HuH-7 (cell line): Measurements from ENCODE around the gene C14orf180.

Experiments used
- DNase-seq: peaks from one replicate; pipeline ENCODE4 v3.0.0; 2011; ENCODE audit warnings: low spot score

The C14orf180 gene

DNA sequence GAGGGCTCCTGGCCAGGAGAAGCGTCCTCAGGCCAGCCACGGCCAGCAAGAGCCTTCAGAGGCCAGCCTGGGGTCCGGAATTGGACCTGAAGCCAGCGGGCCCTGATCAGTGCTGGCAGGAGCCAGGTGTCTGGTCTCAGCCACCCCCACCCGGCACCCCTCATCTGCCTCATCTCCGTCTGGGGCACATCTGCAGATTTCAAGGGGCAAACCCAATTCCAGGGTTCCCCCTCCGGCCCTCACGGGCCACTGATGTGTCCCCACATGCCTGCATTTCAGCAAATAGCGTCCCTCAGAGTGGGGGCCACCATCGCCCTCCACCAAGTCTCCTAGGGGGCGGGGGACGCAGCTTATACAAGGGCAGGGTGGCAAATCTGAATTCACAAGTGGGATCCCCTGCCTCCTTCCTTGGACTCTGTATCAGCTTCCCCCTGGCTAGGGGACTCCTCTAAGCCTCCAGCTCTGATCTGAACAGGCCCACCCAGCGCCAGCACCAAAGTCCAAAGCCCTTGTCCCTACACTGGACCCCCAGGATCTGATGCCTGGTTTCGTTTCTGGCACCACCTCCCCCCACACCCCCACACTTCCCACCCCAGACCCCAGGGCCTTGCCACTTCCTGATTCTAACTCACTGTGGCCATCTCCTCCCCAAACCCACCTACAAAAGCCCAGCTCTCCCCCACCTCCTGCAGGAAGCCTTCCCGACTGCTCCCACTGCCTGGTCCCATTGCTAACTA is 14.9 kb downstream of the C14orf180 start:
- DNase-seq = no peak

DNA sequence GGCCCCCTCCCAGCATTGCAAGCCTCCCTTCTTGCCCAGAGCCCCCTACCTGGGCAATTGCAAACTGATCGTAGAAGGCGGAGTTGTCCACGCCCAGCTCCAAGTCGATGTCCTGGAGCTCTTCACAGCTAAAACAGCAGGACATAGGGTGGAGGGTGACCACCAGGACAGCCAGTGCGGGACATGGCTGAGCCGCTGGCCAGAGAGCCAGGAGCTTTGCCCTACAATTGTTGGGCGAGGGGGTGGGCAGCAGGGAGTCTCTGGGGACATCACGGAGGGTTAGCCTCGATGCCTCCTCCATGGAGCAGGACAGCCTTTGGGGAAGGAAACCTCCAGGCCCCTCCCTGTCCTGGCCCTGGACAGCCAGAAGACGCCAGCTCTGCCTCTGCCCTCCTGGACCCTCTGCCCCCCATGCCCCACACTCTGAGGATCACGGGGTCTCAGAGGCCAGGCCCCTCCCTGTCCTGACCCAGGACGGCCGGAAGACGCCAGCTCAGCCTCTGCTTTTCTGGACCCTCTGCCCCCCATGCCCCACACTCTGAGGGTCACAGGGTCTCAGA is 15.6 kb downstream of the C14orf180 start:
- DNase-seq = no peak

DNA sequence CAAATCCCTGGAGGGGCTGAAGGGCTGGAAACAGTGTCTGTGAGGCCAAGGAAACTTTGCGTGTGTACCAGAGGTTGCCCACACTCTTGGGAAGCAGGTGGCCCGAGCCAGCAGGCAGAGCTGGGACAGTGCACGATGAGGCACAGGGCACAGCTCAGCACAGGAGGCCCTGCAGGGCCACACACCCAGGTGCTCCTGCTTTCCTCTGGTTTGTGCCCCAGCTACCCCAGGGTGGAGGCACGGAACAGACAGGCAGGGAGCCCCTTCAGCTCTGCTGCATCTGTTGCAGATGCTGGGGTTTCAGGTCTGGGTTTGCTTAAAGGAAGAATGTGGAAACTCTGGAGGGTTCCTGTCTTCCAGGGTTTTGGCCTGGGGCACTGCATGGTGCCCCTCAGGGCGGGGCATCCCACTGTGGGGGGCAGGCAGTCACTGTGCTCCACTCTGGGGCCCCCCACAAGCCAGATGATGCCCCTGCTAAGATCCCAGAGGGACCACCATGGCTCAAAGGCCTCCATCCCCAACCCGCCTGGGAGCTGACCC is 16.4 kb downstream of the C14orf180 start:
- DNase-seq = no peak

DNA sequence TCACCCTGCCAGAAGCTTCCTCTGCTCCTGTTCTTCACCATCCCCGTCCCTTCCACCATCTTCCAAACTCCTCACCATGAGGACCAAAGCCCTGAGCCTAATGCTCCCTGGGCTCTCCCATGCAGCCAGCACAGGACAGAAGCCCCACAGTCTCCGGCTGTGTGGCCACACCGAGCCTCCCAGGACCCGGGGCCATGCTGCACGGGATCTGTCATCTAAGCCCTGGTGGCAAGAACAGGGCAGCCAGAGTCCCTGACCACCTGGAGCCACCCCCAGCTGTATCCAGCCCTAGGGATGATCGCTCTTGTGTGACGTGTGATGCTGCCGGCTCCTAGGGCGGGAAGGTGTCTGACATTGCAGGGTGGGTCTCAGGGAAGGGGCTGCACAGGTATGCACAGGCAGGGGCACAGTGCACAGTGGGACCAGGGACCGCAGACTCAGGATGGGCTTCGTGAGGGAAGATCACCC is 16.9 kb downstream of the C14orf180 start:
- no peak for DNase-seq

DNA sequence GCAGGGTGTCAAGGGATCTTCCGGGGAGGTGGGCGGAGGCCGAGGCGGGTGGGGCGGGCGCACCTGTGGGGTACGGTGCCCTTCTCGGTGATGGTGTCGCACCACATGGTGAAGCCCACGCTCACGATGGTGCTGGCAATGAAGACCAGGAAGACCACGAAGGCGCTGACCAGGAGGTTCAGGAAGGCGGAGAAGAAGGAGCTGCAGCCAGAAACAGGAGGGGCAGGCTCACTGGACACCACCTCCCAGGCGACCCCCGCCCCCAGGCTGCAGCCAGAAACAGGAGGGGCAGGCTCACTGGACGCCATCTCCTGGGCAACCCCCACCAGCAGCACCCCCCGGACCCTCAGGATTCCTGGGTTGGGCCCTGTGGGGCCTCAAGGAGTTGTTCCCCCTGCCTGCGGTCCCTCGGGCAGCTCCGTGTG is 17.4 kb downstream of the C14orf180 start:
- DNase-seq = no peak

DNA sequence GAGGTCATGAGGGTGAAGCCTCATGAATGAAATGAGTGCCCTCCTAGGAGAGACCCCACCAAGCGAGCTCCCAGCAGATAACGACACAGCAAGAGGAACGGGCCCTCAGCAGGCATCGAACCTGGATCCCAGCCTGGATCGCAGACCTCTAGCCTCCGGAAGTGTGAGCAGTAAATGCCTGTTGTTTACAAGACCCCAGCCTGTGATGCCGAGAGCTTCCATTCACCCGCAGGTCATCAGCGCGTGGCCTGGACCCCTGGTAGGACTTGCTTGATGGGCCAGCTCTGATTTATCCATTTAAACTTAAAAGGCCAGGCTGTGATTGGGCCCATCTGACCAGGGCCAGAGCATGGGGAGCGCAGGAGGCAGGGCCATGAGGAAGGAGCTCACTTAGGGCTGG is 18.0 kb downstream of the C14orf180 start:
- DNase-seq = no peak

DNA sequence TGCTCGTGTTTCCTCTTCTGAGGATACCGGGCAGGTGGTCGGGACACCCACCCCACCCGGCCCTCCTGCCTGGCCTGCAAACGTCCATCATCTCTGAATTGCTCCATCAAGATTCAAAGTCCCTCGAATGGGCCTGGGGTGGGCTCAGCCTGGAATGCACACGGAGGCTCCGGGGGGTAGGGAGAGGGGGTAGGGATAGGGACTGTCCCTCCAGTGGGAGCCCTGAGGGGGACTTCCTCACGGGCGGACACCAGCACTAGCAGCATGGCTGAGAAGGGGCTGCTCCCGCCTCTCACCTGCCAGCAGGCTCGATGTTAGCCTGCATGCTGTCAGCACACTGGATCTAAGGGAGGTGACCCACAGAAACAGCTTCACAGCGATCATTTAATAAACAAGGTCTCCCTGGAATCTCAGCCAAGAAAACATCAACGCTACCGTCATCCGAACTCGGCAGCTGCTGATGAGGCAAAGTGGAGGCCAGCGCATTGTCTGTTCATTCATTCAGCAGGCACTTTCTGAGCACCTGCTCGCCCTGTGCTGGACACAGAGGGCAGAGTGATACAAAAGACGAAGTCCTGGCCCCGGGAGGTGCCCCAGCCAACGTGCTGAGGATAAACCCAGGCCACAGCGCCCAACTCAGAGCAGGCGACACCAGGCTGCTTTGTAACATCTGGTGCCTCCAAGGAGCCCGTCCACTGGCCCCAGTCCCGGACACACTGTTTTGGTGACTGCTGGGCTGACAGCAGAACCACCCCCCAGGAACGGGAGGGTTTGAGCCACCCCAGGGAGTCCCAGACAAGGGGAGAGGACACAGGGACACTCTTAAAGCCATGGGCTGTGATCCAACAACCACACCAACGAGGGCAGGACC is 18.7 kb downstream of the C14orf180 start:
- no peak for DNase-seq

DNA sequence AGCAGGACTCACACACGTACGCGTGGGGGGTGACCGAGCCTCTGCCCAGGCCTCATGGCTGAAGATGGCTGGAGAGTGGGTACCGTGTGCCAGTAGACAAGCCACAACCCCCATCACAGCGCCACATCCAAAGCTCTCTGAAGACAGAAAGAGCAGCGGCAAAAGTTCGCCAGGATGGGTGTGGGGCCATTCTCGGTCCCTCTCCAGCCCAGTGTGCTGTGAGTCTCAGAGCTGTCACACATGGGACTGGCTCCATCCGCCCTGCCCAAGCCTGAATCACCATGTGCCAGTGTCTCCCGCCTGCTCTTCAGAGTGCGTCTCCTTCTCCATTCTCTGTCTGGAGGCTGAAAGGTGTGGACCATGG is 19.3 kb downstream of the C14orf180 start:
- no peak for DNase-seq

DNA sequence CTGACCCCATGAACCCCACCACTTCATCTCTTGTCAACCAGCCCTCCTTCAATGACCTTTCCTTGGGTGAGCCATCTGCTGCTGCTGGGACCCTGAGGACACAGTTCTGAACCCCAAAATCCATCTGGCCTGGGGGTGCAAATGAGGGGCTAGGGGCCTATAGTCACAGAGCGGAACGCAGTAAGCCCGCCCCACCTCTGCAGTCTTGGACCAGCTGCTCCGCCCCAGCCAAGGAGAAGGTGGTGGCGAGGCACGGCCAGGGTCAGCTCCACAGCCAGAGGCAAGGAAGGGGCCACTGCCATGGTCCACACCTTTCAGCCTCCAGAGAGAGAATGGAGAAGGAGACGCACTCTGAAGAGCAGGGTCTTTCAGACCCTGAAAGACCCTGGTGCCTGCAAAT is 19.9 kb downstream of the C14orf180 start:
- DNase-seq = no peak

DNA sequence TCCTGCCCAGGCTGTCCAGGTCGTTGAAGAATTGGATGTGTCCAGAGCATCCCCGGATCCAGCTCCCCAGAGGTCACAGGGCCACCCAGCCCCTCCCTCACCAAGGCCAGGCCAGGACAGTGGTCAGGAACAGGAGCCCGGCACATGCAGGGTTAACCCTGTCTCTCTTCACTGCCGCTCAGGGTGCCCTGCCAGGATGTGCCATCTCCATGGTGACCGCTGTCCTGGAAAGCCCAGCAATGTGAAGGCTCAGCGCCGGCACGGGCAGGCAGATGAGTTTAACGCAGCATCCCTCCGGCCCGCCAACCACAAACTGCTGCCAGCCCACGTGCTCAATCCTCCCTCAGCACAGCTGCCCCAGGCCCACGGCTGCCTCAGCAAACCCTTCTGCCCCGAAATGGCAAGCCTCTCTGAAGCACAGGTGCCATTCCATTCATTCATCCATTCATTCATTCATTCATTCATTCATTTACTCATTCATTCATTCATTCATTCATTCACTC is 20.6 kb downstream of the C14orf180 start:
- no peak for DNase-seq

DNA sequence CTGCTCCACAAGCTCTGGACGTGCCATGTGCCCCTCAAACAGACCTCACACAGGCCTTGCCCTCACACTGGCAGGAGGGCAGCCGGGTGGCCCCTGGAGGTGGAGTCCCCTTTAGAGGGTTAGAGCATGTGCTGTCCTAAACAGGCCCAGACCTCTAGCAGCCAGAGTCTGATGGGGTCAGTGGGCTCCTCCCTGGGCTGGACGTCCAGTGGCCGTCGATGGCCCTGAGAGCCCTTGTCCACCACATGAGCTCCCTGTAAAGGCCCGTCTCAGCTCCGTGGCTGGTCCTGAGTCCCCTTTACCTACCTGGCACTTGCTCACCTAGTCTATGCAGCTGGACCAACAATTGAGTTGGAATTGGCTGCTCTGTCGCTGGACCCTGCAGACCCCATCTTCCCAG is 21.2 kb downstream of the C14orf180 start:
- no peak for DNase-seq

DNA sequence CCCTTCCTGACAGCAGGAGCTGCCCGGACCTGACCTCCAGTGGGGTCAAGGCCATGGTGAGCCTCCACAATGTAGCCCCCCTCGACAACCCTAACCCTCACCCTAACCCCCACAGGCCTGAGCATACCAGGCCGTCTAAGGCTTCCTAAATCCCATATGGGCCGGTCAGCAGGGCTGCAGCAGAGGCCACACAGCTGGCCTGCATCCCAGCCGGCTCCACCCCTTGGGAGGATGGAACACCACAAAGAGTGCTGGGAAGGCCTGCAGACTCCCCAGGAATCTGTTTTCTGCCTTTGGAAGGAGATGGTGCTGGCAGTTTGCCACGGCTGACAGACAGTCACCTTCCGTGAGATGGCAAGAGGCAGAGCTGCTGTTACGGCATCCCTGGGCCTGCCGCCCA is 22.2 kb downstream of the C14orf180 start:
- DNase-seq = no peak

DNA sequence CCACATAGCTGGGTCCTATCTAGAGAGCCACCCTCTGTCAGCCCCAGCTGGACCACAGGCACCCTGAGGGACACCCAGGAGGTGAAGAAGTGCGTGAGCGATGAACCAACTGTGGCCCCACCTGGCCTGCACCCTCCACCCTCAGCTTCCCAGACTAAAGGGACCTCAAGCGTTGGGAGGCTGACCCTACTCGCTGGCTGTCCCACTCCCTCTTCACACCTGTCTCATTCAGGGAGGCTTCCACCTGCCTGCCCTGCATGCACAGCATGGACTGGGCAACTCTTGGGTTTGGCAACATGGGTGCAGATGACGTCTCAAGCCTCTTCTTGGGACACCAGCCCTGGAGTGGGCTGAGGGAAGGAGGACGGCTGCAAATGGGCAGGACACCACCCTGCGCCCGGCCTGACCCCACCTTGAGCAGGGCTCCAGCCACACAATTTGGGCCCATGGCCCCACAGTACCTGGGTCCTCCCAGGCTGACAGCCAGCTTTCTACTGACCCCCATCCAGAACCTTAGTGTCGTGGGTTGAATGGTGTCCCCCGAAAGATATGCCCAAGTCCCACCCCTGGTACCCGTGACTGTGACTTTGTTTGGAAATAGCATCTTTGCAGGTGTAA is 22.9 kb downstream of the C14orf180 start:
- no peak for DNase-seq

DNA sequence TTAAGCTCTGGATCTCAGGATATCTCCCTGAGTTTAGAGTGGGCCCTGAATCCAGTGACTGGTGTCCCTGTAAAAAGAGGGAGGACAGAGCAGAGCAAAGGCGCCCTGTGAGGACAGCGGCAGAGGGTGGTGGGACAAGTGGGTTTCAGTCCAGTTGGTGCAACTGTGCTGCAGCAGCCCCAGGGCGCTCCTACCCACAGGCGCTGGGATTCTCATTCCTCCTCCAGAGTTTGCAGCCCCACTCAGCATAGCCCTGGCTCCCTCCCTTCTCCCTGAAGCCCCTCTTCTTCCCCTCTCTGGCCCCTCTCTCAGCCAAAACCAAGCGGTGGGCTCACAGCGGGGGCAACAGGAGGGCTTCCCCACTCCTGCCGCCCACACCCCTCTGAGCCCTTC is 23.4 kb downstream of the C14orf180 start:
- no peak for DNase-seq

DNA sequence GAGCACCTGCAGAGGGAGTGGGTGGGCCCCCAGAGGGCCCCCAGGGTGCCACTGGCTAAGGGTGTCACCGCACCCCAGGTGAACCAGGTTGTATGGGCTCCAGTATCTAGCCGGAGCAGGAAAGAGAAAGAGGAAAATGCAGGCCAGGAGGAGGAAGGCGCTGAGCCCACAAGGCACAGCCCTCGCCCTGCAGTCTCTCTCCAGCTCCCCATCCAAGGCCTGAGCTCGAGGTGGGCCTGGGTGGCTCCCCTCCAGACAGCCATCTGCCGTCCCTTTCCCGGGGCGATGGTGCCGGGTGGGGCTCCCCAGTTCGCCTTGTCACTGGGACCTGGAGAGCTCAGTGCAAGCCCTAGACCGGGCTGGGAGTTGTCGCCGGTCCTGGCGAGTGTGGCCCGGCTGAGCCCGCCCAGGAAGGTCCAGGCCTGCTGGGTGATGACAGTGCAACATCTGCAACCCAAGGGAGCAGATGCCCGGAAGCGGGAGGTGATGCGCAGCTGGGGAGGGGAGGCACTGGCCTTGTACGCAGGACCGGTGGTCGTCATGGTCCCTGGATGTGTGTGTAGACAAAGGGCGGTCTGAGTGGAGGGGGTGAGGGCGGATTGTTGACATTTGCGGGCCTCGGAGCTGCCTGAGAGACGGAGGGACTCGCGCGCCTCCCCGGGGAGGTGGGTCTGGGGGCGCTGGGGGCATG is 24.3 kb downstream of the C14orf180 start:
- DNase-seq = no peak

DNA sequence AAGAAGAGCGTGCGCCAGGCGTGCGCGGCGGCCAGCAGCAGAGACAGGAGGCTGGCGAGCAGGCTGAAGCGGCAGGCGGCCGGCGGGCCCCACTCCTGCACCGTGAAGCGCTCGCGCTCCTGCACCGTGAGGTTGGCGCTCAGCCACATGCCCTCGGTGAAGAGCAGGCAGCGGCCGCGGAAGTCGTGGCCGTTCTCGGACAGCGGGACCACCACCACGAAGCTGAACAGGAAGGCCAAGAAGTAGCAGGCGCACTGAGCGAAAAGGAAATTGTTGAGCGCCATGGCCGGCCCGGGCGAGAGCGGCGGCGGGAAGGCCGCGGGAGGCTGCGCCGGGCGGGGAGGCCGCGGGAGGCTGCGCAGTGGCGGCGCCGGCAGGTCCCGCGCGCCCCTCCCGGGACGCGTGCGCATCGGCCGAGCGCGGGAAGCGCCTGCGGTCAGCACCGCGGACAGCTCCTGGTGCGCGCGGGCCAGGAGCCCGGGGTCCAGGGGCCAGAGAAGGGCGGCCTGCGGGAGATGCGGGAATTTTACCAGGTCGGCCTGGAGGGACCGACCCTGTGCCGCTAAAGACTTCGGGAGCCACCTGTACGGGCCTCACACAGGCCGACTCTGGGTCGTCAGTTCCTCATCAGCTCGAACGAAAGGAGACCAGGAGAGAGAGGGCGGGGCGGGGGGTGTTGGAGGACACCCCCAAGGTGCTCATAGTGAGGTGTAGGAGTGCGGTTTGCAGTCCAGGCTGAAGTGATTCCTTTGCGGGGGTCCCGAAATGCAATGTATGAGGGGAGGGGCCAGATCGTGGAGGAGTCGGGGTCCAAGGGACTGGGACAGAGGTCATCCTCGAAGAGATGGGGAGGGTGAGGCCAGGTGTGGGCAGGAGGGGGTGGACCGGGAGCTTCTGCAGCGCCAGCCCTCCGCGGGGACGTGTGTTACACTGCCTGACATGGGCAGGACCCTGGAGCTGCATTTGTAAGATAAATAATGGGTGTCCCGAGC is 25.2 kb downstream of the C14orf180 start, which contains the start of gene TMEM179:
Gene TMEM179 (minus strand): TSS at position 315 of the 992 bp plus-strand sequence. CDS start 31 bp downstream, at position 284.
- DNase-seq = no peak

DNA sequence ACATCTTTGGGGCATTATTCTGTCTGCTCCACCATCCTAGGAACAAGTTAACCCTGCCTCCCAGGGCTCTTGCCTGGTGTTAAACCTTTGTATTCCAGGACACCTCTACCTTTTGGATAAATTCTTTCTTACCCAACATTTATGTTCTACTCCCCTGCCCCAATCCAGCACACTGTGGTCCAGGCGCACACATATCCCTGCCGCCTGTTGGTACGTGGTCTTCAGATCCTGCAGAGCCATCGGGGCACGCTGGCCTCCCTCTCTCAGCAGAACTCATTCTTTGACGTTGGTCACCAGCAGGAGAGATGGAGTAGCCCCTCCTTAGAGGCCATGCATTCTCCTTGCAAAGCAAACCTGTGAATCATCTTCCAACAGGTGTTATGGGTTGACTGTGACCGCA is 30.1 kb downstream of the C14orf180 start:
- DNase-seq = no peak

DNA sequence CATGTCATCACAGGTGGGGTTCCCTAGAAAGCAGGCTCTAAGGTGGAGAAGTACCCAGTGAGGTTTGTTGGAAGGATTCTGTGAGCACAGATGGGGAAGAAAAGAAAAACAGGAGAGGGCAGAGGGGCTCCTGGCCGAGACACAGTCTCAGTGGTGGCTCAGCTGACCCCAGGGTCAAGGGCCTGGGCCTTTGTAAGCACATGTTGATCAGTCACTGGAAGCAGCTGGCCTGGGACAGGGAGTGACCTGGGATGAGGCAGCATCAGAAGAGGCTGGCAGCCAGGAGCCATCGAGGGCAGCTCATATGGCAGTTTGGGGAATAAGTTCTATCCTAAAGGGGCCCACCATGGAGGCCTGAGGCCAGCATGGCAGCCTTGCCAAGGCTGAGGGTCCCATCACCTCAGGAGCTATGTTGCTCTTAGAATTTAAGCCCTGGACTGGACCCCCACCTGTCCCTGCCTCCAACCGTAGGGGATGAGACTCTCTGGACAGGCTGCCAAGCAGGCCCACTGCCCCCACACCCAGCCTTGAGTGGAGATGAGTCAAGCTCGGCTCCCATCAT is 31.3 kb downstream of the C14orf180 start:
- no peak for DNase-seq

DNA sequence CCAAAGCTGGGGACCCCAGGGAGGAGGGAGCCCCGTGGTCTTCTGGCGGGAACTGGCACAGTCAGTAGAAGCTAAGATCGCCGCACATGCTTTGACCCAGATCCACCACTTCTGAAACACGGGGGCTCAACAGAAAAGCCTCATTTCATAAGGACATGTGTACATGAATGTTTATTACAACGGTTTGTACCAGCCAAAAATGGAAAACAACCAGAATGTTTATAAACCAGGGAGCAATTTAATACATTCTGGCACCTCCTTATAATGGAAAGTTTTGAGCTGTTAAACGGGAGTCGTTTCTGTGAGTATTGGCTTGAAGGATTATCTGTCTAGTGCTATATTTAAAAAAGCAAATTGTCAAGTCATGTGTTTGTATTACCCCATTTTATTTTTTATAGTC is 32.3 kb downstream of the C14orf180 start:
- no peak for DNase-seq
